ENCODE results near the gene DUOX2. TPM values are rescaled to one million over a fixed set of nuclear protein-coding genes. Genes with fewer than 3 reads are reported as not detected.
A peak's percentile ranks its signal among the peaks of the same experiment; 100 is the strongest.

The DUOX2 gene
- total and polyA plus RNA-seq, 2 donors from 2014 or later = 0.26 to 0.28 TPM

DNA sequence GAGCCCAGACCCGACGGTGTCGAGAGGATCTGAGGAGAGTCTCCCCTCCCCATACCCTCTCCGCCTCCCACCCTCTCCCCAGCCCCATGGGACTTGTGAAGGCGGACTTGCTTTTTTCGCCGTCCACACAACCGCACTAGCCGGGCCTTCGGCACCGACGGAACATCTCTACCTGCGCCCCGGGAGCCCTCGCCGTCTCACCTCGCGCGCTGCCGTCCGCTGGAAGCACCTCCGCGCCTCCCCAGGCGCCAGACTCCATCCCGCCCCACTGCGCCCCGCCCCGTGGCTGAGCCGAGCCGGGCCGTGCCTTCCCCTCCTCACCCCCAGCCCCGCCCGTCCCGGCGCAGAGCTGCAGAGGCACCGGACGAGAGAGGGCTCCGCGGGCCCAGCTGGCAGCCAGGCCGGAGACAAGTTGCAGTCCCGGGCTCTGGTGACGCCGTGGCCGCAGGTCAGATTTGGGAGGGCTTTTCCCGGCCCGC is 15.7 kb upstream of the DUOX2 start, which contains the start of the genes DUOX1 and DUOXA1:
DUOX1 (plus strand) TSS at position 344 of the 479 bp plus-strand sequence. CDS start 1,973 bp downstream, outside the sequence.
DUOXA1 (minus strand) TSS at position 229 of the 479 bp plus-strand sequence. CDS start 6,865 bp downstream, outside the sequence.
- no peaks in the 10 kb centered on the region for H3K9me3 ChIP-seq (ENCODE audit: control insufficient read depth in 2 of 3, insufficient read depth in 1 of 3, low read length in 3 of 3)
- intact Hi-C loops (cut with DNase I) = no loop called here
- no peak within 1 kb of the TSS for H3K27ac ChIP-seq (ENCODE audit: low read depth in 2 of 2, low read length in 2 of 2)
- TF ChIP-seq, protein P1, sequence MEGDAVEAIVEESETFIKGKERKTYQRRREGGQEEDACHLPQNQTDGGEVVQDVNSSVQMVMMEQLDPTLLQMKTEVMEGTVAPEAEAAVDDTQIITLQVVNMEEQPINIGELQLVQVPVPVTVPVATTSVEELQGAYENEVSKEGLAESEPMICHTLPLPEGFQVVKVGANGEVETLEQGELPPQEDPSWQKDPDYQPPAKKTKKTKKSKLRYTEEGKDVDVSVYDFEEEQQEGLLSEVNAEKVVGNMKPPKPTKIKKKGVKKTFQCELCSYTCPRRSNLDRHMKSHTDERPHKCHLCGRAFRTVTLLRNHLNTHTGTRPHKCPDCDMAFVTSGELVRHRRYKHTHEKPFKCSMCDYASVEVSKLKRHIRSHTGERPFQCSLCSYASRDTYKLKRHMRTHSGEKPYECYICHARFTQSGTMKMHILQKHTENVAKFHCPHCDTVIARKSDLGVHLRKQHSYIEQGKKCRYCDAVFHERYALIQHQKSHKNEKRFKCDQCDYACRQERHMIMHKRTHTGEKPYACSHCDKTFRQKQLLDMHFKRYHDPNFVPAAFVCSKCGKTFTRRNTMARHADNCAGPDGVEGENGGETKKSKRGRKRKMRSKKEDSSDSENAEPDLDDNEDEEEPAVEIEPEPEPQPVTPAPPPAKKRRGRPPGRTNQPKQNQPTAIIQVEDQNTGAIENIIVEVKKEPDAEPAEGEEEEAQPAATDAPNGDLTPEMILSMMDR (IDR thresholded peaks at IDR 0.05; ENCODE audit: borderline replicate concordance, extremely low read depth, insufficient read depth) = no peak
- H3K27me3 ChIP-seq (ENCODE audit: control insufficient read depth, insufficient read depth, low read length) = peaks cover 18% of the 10 kb centered on the region
- peaks cover 0 to 2% (median 0%) of the 10 kb centered on the region in 3 donors for H3K4me1 ChIP-seq (ENCODE audit: control insufficient read depth in 2 of 3, insufficient read depth in 2 of 3, low read depth in 1 of 3, low read length in 3 of 3)
- FAIRE-seq (no peak), DNase-seq (peak in 4 of 5 donors; percentile 31 to 81 (median 56))
- H3K36me3 ChIP-seq (ENCODE audit: control insufficient read depth in 2 of 3, insufficient read depth in 3 of 3, low read length in 3 of 3) = no peaks in the 10 kb centered on the region
- no peak within 1 kb of the TSS for H3K4me3 ChIP-seq (ENCODE audit: low read length in 3 of 3)
- no peak within 1 kb of the TSS for H3K9ac ChIP-seq (ENCODE audit: low read length in 3 of 3)

DNA sequence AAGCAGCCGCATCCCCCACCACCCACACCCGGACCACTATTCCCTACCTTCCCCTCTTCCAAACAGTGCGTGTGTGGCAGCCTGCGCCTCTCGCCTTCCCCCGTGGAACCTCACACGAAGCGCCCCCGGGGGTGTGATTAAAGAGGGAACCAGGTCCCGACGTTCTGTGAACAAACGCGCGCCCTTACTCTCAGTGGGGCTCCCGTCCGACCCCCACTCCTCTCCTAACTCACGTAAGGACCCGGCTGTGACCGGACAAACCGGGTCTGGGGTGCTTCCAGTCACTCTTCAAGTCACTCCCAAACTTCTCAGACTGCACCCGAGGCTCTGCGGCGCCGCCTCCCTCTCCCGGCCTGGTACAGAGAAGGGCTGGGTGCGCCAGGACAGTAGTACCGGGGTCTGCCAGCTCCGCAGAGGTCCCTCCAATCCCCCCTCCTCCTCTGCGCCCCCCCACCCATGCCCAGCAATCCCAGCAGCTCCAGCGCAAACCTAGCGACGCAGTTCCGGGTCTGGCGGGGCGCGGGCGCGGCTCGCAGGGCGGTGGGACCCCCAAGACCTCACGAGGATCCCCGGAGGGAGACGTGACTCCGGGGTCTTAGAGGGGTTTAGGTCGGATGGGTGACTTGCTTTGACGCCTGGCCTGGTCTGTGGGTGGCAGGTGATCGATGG is 15.1 kb upstream of the DUOX2 start:
- H3K4me3 ChIP-seq (ENCODE audit: low read length in 3 of 3) = no peak overlapping the region
- intact Hi-C loops (cut with DNase I) = no loop called here
- H3K9me3 ChIP-seq (ENCODE audit: control insufficient read depth in 2 of 3, insufficient read depth in 1 of 3, low read length in 3 of 3) = no peaks in the 10 kb centered on the region
- TF ChIP-seq, protein P1 (IDR thresholded peaks at IDR 0.05; ENCODE audit: borderline replicate concordance, extremely low read depth, insufficient read depth) = no peak
- H3K27ac ChIP-seq (ENCODE audit: low read depth in 2 of 2, low read length in 2 of 2) = no peak overlapping the region
- no peak overlapping the region for H3K9ac ChIP-seq (ENCODE audit: low read length in 3 of 3)
- DNase-seq (peak in 2 of 5 donors; percentile 57 to 64), FAIRE-seq (no peak)
- H3K27me3 ChIP-seq (ENCODE audit: control insufficient read depth, insufficient read depth, low read length) = peaks cover 18% of the 10 kb centered on the region
- peaks cover 0 to 2% (median 0%) of the 10 kb centered on the region in 3 donors for H3K4me1 ChIP-seq (ENCODE audit: control insufficient read depth in 2 of 3, insufficient read depth in 2 of 3, low read depth in 1 of 3, low read length in 3 of 3)
- no peaks in the 10 kb centered on the region for H3K36me3 ChIP-seq (ENCODE audit: control insufficient read depth in 2 of 3, insufficient read depth in 3 of 3, low read length in 3 of 3)

DNA sequence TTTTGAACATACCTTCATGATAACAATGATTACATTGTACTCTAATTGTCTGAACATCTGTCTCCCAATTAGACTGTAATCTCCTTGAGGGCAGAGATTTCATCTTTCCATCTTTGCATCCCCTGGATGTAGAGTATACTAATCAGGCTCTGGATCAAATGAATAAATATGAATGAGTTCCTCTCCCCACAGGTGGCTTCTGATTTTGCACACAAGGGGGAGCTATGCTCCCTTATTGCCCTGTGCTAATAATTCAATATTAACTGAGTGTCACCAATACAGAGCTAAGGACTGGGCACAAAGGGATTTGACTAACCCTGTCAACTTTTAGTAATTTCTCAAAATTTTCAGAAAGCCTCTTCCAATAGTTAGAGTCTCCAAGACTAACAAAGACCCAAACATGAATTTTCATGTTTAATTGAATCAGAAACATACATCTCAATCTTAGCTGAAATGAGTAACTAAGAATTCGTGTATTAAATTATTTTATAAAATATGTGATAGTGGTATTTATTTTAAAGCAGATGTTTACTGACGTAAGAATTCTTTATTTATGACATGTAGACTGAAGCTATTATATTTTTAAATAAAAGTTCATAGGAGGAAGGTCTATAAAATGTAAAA is 12.7 kb upstream of the DUOX2 start:
- Histone ChIP-seq H3K27ac (ENCODE audit: low read depth in 2 of 2, low read length in 2 of 2) (no peak overlapping the region), H3K36me3 (ENCODE audit: control insufficient read depth in 2 of 3, insufficient read depth in 3 of 3, low read length in 3 of 3) (no peaks in the 10 kb centered on the region), H3K9me3 (ENCODE audit: control insufficient read depth in 2 of 3, insufficient read depth in 1 of 3, low read length in 3 of 3) (no peaks in the 10 kb centered on the region), H3K4me3 (ENCODE audit: low read length in 3 of 3) (no peak overlapping the region), H3K9ac (ENCODE audit: low read length in 3 of 3) (no peak overlapping the region), H3K27me3 (ENCODE audit: control insufficient read depth, insufficient read depth, low read length) (peaks cover 18% of the 10 kb centered on the region), H3K4me1 (ENCODE audit: control insufficient read depth in 2 of 3, insufficient read depth in 2 of 3, low read depth in 1 of 3, low read length in 3 of 3) (peaks cover 0 to 2% (median 0%) of the 10 kb centered on the region in 3 donors)
- DNase-seq = no peak
- intact Hi-C loops (cut with DNase I) = no loop called here
- TF ChIP-seq, protein P1 (IDR thresholded peaks at IDR 0.05; ENCODE audit: borderline replicate concordance, extremely low read depth, insufficient read depth) = peak; percentile 48
- peak; percentile 35 for FAIRE-seq

Measured in kidney (tissue), 14 donors.